DMS79 treated with DMSO at 0.1 percent for 48 hours (cell line): ENCODE measurements around the gene CATSPERD.
A peak's percentile ranks its signal among the peaks of the same experiment; 100 is the strongest.
"Not testable (repeated sequence)": the region's sequence is repeated elsewhere in the genome, so short reads cannot be mapped to it uniquely, and the experiment has no call there.

Experiments used
- DNase-seq: peaks from one replicate; lab custom pipeline; 2025; lab: John Stamatoyannopoulos, UW

CATSPERD gene

GRCh38 chr19:5698635-5699422 is 21.6 kb upstream of the CATSPERD start:
- no peak for DNase-seq

- no peak for DNase-seq
These were observed 19.9 kb upstream of the CATSPERD start for GRCh38 chr19:5700455-5701092.

- DNase-seq = not testable (repeated sequence)
These were observed 18.4 kb upstream of the CATSPERD start for GRCh38 chr19:5702053-5702410.

GRCh38 chr19:5703819-5704818 is 16.3 kb upstream of the CATSPERD start:
- DNase-seq = no peak

GRCh38 chr19:5705552-5705951 is 14.9 kb upstream of the CATSPERD start:
- DNase-seq = no peak

GRCh38 chr19:5706876-5707573 is 13.4 kb upstream of the CATSPERD start:
- no peak for DNase-seq

GRCh38 chr19:5707576-5708575 is 12.6 kb upstream of the CATSPERD start:
- DNase-seq = no peak

- DNase-seq = no peak
These were observed 9.4 kb upstream of the CATSPERD start for GRCh38 chr19:5711025-5711424.

- DNase-seq = no peak
These were observed 8.7 kb upstream of the CATSPERD start for GRCh38 chr19:5711713-5712161.

GRCh38 chr19:5713228-5713627 is 7.2 kb upstream of the CATSPERD start:
- DNase-seq = no peak

- no peak for DNase-seq
These were observed 5.6 kb upstream of the CATSPERD start for GRCh38 chr19:5714816-5715215.

- no peak for DNase-seq
These were observed 3.1 kb upstream of the CATSPERD start for GRCh38 chr19:5717215-5717935.

GRCh38 chr19:5718037-5718578 is 2.3 kb upstream of the CATSPERD start:
- DNase-seq = no peak

GRCh38 chr19:5718579-5719273 is 1.7 kb upstream of the CATSPERD start:
- peak; percentile 10 for DNase-seq

- DNase-seq = no peak
These were observed 1.0 kb upstream of the CATSPERD start for GRCh38 chr19:5719274-5719960.

GRCh38 chr19:5727453-5728050 is 7.1 kb downstream of the CATSPERD start:
- DNase-seq = no peak

GRCh38 chr19:5733172-5733571 is 12.7 kb downstream of the CATSPERD start:
- not testable (repeated sequence) for DNase-seq

- no peak for DNase-seq
These were observed 18.0 kb downstream of the CATSPERD start for GRCh38 chr19:5738423-5738822.
